GM18873 (cell line): ENCODE measurements around the gene CISH.

Source experiments
- ATAC-seq: cut with Tn5 transposase; IDR thresholded peaks from one replicate; pipeline ENCODE4 v1.9.1; 2021; ENCODE audit warnings: mild to moderate bottlenecking, moderate library complexity, moderate number of reproducible peaks; ENCODE audit not compliant: unreplicated experiment, low FRiP score

Gene CISH, protein sequence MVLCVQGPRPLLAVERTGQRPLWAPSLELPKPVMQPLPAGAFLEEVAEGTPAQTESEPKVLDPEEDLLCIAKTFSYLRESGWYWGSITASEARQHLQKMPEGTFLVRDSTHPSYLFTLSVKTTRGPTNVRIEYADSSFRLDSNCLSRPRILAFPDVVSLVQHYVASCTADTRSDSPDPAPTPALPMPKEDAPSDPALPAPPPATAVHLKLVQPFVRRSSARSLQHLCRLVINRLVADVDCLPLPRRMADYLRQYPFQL

DNA sequence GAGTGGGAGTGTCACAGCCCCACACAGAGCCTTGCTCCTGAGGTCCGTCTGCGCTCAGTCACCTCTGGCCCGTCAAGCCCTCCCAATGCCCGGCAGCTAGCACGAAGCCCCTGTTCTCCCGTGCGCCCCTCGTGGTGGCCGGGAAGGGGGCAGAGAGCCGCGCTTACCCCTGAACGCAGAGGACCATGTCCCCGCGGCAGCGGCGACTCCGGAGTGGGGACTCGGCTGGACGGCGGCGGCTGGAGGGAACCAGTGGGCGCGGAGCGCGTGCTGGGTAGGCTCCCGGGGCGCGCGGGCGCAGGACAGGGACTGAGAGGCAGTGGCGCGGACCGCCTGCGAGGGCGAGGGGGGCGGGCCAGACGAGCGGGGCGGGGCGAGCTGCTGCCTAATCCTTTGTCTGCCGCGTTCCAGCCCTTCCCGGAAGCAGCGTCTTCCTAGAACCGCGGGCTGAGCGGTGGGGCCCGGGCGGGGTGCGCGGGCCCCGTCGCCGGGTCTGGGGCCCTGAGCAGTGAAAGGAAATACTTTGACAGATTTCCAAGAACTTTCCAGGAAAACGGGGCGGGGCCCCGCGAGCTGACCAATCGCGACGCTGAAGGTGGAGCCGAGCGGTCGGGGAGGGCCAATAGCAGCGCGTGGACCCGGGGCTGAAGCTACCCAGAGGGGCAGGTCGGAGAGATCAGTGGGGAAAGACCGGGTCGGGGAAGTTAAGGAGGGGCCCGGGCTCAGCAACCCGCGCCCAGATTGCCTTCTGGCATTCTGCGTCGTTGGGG, at the start of gene CISH:
Gene CISH, minus strand, starts transcription at position 311 of the 770 bp plus-strand sequence. Its CDS starts 124 bp downstream, at position 187.
- peak; percentile 61 for ATAC-seq

GRCh38 chr3:50660386-50660785, 48.8 kb upstream of the CISH start:
- ATAC-seq: no peak

- no peak for ATAC-seq
These were observed 47.3 kb upstream of the CISH start for GRCh38 chr3:50658831-50659230.

GRCh38 chr3:50658416-50658815, 46.8 kb upstream of the CISH start:
- no peak for ATAC-seq

- ATAC-seq: no peak
These were observed 46.2 kb upstream of the CISH start for GRCh38 chr3:50657816-50658215.

GRCh38 chr3:50657407-50657806, 45.8 kb upstream of the CISH start:
- no peak for ATAC-seq

DNA sequence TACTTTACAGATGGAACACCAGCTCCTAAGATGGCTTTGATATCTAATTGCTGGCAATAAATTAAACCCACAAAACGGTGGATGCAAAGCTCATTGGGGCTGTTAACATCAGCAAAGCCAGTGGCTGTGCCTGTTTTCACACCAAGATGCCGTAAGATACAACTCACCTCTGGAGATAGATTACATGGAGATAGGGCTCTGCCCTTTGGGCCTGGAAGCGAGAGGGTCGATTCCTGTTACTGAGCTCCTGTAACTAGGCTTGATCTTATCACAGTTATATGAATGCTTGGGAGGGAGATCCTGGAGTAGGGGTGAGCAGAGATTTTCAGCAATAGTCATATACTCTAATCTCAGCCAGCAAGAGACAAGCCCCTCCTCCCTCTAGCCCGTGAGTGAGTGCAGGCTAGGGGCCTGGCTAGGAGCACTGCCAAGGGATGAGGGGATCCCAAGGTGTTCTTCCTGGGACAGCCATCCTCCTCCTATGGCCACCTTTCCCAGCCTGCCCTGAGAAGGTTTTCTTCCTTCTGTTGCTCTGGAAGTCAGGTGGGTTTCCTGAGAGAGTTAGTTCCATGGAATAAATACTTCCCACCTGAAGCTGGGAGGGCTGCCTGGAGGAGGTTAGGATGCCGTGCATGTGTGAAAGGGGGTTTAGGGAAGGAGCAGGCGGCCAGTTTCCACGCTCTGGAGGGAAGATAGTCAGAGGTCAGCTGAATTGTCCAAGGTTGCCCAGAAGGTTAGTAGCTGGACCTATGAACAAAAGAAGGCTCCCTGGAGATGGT, 45.0 kb upstream of the CISH start:
- ATAC-seq: no peak

GRCh38 chr3:50655009-50655830, 43.6 kb upstream of the CISH start:
- no peak for ATAC-seq

GRCh38 chr3:50653937-50654595, 42.5 kb upstream of the CISH start:
- ATAC-seq: no peak

GRCh38 chr3:50652709-50653108, 41.1 kb upstream of the CISH start:
- ATAC-seq: no peak

- no peak for ATAC-seq
These were observed 40.5 kb upstream of the CISH start for GRCh38 chr3:50651920-50652529.

- ATAC-seq: no peak
These were observed 39.9 kb upstream of the CISH start for GRCh38 chr3:50651445-50651844.

DNA sequence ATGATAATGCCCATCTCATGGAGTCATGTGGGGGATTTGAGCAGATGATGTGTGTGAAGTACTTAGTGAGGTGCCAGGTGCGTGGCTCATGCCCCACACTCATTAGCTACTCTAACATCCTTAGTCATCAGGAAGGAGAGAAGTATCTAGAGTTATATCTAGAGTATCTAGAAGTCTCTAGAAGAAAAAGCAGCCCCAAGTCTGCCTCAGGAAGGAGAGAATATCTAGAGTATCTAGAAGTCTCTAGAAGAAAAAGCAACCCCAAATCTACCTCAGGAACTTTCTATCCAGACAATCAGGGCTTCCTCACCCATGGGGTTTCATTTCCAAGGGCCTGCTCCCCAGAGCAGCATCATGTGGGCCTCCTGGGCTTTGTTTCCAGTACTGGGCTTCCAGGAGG, 38.4 kb upstream of the CISH start:
- ATAC-seq: no peak

- no peak for ATAC-seq
These were observed 37.9 kb upstream of the CISH start for GRCh38 chr3:50649451-50649931.

- ATAC-seq: no peak
These were observed 37.4 kb upstream of the CISH start for GRCh38 chr3:50648944-50649343.

DNA sequence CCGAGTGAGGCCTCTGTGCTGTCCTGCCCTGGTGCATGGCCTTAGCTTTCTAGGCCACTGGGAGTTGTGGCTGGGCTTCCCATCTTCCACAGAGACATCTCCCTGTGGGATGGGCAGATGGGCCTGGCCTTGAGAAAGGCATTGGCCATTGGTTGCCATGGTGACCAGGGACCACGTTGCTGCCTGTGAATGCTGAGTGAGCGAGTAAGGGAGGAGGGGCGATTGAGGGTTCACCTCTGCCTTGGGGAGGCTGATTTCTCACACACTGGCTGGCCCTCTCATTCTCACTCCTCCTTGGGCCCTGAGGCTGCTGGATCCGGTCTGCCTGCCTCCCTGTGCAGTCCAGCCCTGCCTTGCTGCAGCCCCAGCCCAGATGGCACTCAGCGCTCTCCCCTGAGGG, 36.7 kb upstream of the CISH start:
- ATAC-seq: no peak

DNA sequence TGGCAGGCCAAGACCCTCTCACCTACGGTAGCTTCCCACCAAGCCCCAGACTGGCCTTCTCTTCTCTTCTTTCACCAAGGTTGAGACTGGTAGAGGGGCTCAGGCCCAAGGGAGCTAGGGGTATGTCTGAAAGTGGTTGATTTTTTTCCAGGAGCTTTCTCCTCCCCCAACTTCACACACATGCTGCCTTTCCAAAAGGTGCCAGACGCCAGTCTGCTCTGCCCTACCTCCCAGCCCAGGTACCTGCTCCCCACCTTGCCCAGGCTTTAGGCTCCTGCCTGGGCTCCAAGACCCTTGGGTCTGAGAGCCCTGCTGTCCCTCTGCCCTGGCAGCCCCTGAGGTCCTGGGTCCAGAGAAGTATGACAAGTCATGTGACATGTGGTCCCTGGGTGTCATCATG, 33.8 kb upstream of the CISH start:
- ATAC-seq: no peak

GRCh38 chr3:50644561-50644960, 33.0 kb upstream of the CISH start:
- ATAC-seq: no peak

GRCh38 chr3:50642382-50642781, 30.8 kb upstream of the CISH start:
- no peak for ATAC-seq
